DND-41 (cell line): Measurements from ENCODE around the gene EREG.

ENCODE experiments used
- CTCF ChIP-seq: IDR thresholded peaks from 2 replicates; pipeline ENCODE4 v1.5.1; 2012; ENCODE audit warnings: borderline replicate concordance, low read length, moderate library complexity, mild to moderate bottlenecking; ENCODE audit not compliant: poor library complexity, severe bottlenecking; ENCODE audit errors: extremely low read depth
- EZH2 ChIP-seq: IDR thresholded peaks from 3 replicates; pipeline ENCODE4 v1.6.1; 2012; ENCODE audit warnings: borderline replicate concordance, low read depth, mild to moderate bottlenecking, moderate library complexity, low read length, inconsistent platforms; ENCODE audit not compliant: severe bottlenecking

- TF ChIP-seq EZH2: no peak
- no peak for TF ChIP-seq CTCF
Measured at GRCh38 chr4:74394476-74395136, 29.7 kb downstream of the EREG start.
